SK-N-SH (cell line): Measurements from ENCODE around the gene VANGL2. TPM values are rescaled to one million over a fixed set of nuclear protein-coding genes. Genes with fewer than 3 reads are reported as not detected.

ENCODE experiments used
- CTCF ChIA-PET: fragments of 300-600, 350-600 bp; formaldehyde crosslinking; extraction: SDS; loops from one replicate; lab custom pipeline; 2021; lab: Yijun Ruan, JAX
- POLR2A ChIA-PET: fragments of 350-600 bp; sonication (Branson Sonifier 250); formaldehyde crosslinking; extraction: SDS; loops from one replicate; lab custom pipeline; 2020; ENCODE audit warnings: antibody characterized with exemption, inconsistent platforms; lab: Yijun Ruan, JAX
- DNase-seq: peaks from one replicate; pipeline ENCODE4 v3.0.0; 2012
- H2AFZ ChIP-seq: fragments of 200-600 bp; sonication (generic); 2 replicates; pipeline ENCODE4 v1.8.1; 2016; ENCODE audit warnings: antibody characterized with exemption, mild to moderate bottlenecking, low read depth
- H3F3A ChIP-seq: fragments of 200-600 bp; sonication (generic); replicated peaks from 2 replicates; pipeline ENCODE3; 2016; ENCODE audit warnings: antibody characterized with exemption, mild to moderate bottlenecking; ENCODE audit not compliant: insufficient read depth
- H3K27ac ChIP-seq, 2 experiments: fragments of 200-500 bp in 1 of 2; fragments of 200-600 bp in 1 of 2; sonication (Bioruptor generic) in 1 of 2; sonication (generic), shearing (Covaris generic) in 1 of 2; 2 replicates each; pipeline versions ENCODE4 v1.5.1 to v1.6.1; 2014 to 2016; ENCODE audit warnings: low read depth in 2 of 2, inconsistent platforms in 1 of 2, low read length in 1 of 2, mild to moderate bottlenecking in 1 of 2, mixed read lengths in 1 of 2
- H3K27me3 ChIP-seq: fragments of 200-600 bp; sonication (generic), shearing (Covaris generic); 2 replicates; pipeline ENCODE4 v1.6.1; 2016; ENCODE audit warnings: mixed run types; ENCODE audit not compliant: insufficient read depth
- H3K36me3 ChIP-seq, 2 experiments: fragments of 200-500 bp in 1 of 2; fragments of 200-600 bp in 1 of 2; sonication (Bioruptor generic) in 1 of 2; sonication (generic) in 1 of 2; replicated peaks in 1 of 2; 2 replicates each; pipeline versions ENCODE3 to v1.5.1; 2014 to 2016; ENCODE audit warnings: low read length in 1 of 2, mild to moderate bottlenecking in 1 of 2; ENCODE audit not compliant: insufficient read depth in 2 of 2, control insufficient read depth in 1 of 2
- H3K4me1 ChIP-seq, 2 experiments: fragments of 200-500 bp in 1 of 2; fragments of 200-600 bp in 1 of 2; sonication (Bioruptor generic) in 1 of 2; sonication (generic), shearing (Covaris generic) in 1 of 2; 2 replicates each; pipeline versions ENCODE4 v1.5.1 to v1.6.1; 2014 to 2016; ENCODE audit warnings: low read depth in 1 of 2, low read length in 1 of 2, mixed run types in 1 of 2; ENCODE audit not compliant: insufficient read depth in 2 of 2, control insufficient read depth in 1 of 2
- H3K4me2 ChIP-seq: fragments of 200-600 bp; sonication (generic), shearing (Covaris generic); 2 replicates; pipeline ENCODE4 v1.6.1; 2017; ENCODE audit warnings: mixed run types
- H3K4me3 ChIP-seq, 2 experiments: fragments of 200-500 bp in 1 of 2; fragments of 200-600 bp in 1 of 2; sonication (Bioruptor generic) in 1 of 2; sonication (generic), shearing (Covaris generic) in 1 of 2; 2 replicates each; pipeline versions ENCODE4 v1.5.1 to v1.8.1; 2014 to 2016; ENCODE audit warnings: low read depth in 2 of 2, inconsistent platforms in 1 of 2, low read length in 1 of 2, mild to moderate bottlenecking in 1 of 2, mixed read lengths in 1 of 2, moderate library complexity in 1 of 2
- H3K79me2 ChIP-seq: fragments of 200-600 bp; sonication (generic); 2 replicates; pipeline ENCODE4 v1.8.1; 2017; ENCODE audit warnings: mild to moderate bottlenecking; ENCODE audit not compliant: insufficient read depth
- H3K9ac ChIP-seq: fragments of 200-600 bp; sonication (generic); 2 replicates; pipeline ENCODE4 v1.6.1; 2017; ENCODE audit warnings: mixed run types
- H3K9me2 ChIP-seq: fragments of 200-600 bp; sonication (generic); 2 replicates; pipeline ENCODE4 v1.6.1; 2017; ENCODE audit warnings: mixed run types
- H3K9me3 ChIP-seq: fragments of 200-600 bp; sonication (generic); 2 replicates; pipeline ENCODE4 v1.6.1; 2017; ENCODE audit warnings: mixed run types, mild to moderate bottlenecking, moderate library complexity
- H4K20me1 ChIP-seq: fragments of 200-600 bp; sonication (generic); 2 replicates; pipeline ENCODE4 v1.6.1; 2017; ENCODE audit warnings: mild to moderate bottlenecking, mixed run types; ENCODE audit not compliant: insufficient read depth
- FOXJ3 ChIP-seq: sonication (generic); formaldehyde crosslinking; IDR thresholded peaks from 2 replicates; pipeline ENCODE4 v1.5.1; 2020; ENCODE audit warnings: mild to moderate bottlenecking, missing genetic modification reagents
- GABPA ChIP-seq: IDR thresholded peaks from 2 replicates; pipeline ENCODE4 v1.4.0; 2012; ENCODE audit warnings: low read depth, mild to moderate bottlenecking
- MEF2A ChIP-seq: IDR thresholded peaks from 2 replicates; pipeline ENCODE4 v1.4.0; 2012; ENCODE audit warnings: low read depth, borderline replicate concordance
- RXRA ChIP-seq: IDR thresholded peaks from 2 replicates; pipeline ENCODE4 v1.4.0; 2012; ENCODE audit warnings: low read depth, mild to moderate bottlenecking, borderline replicate concordance
- SMC3 ChIP-seq: IDR thresholded peaks from 2 replicates; pipeline ENCODE4 v1.6.1; 2012; ENCODE audit warnings: low read depth, low read length, improper control_type of control experiment
- WGBS: methylation state at CpG from one replicate; pipeline ENCODE4 v1.1.6; 2017; ENCODE audit warnings: low lambda C conversion rate; 5-methylcytosine and 5-hydroxymethylcytosine counted together
- polyA plus RNA-seq, 3 experiments: library from polyadenylated mRNA; depleted of rRNA; stranded (reverse); fragments of >200 nt; gene quantifications; 2 replicates each; pipeline ENCODE4 v1.2.3, GENCODE V29; 2012
- TF ChIP-seq, protein P1 (sequence below): fragments of 150-350 bp; IDR thresholded peaks from 2 replicates; pipeline ENCODE4 v1.6.1; 2017; ENCODE audit warnings: antibody characterized with exemption, low read length, low read depth, borderline replicate concordance
- TF ChIP-seq, protein P2 (sequence below): IDR thresholded peaks from 2 replicates; pipeline ENCODE4 v1.6.1; 2012; ENCODE audit warnings: mild to moderate bottlenecking, low read depth, low read length, moderate library complexity
- TF ChIP-seq, protein P3 (sequence below): fragments of 200-600 bp; sonication (generic); IDR thresholded peaks from 2 replicates; pipeline ENCODE4 v1.6.1; 2017; ENCODE audit warnings: antibody characterized with exemption, mild to moderate bottlenecking, moderate library complexity

Gene VANGL2
- polyA plus RNA-seq, 1 of the 3 experiments (the other 2 are of a cell fraction) = 13.4 TPM

DNA sequence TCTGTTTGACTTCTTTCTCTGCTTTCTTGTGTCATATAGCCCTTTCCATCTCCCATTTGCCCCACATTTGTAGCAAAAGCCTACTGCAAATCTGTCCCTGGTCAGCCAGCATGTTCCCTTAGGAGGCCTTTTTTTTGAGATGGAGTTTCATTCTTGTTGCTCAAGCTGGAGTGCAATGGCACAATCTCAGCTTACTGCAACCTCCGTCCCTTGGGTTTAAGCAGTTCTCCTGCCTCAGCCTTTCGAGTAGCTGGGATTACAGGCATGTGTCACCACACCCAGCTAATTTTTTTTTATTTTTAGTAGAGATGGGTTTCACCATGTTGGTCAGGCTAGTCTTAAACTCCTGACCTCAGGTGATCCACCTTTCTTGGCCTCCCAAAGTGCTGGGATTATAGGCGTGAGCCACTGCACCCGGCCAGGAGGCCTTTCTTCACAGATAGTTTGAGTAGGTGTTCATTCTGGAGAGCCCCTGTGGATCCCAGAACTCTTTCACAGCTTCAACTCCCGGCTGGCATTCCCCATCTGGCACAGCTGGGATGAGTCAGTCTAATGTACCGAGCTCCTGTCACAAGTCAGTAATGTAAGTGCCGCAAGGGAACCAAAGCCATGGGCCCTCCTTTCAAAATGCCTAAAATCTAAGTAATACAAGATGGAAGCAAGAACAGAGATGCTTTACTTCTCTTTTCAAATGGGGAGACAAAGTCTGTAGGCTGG, 42.9 kb upstream of the VANGL2 start:
- Histone ChIP-seq H3K36me3 (peaks cover 26 to 74% of the 10 kb centered on the region in 2 experiments), H3F3A (peaks cover 5% of the 10 kb centered on the region), H3K4me2 (no peak overlapping the region), H3K27me3 (no peaks in the 10 kb centered on the region), H3K9me3 (no peaks in the 10 kb centered on the region), H4K20me1 (no peaks in the 10 kb centered on the region), H3K4me1 (no peaks in the 10 kb centered on the region), H2AFZ (no peak overlapping the region), H3K4me3 (no peak overlapping the region), H3K9me2 (no peaks in the 10 kb centered on the region), H3K9ac (no peak overlapping the region), H3K79me2 (no peaks in the 10 kb centered on the region)
- no peak for DNase-seq
- 90% methylated on average over 6 of the region's 7 CpGs for WGBS
- TF ChIP-seq MEF2A (no peak), SMC3 (no peak), RXRA (no peak), GABPA (no peak)
- TF ChIP-seq, protein P1, sequence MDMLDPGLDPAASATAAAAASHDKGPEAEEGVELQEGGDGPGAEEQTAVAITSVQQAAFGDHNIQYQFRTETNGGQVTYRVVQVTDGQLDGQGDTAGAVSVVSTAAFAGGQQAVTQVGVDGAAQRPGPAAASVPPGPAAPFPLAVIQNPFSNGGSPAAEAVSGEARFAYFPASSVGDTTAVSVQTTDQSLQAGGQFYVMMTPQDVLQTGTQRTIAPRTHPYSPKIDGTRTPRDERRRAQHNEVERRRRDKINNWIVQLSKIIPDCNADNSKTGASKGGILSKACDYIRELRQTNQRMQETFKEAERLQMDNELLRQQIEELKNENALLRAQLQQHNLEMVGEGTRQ = no peak
- TF ChIP-seq, all 33 proteins: peak for 0
- ChIA-PET POLR2A (no interaction called here), CTCF (interaction anchor here (1.5 to 2.2 kb wide), 2 partner anchors 18 to 65 kb away, joined by 3 to 18 read pairs; no protein-coding TSS in a partner anchor)
- no peak overlapping the region for H3K27ac ChIP-seq

DNA sequence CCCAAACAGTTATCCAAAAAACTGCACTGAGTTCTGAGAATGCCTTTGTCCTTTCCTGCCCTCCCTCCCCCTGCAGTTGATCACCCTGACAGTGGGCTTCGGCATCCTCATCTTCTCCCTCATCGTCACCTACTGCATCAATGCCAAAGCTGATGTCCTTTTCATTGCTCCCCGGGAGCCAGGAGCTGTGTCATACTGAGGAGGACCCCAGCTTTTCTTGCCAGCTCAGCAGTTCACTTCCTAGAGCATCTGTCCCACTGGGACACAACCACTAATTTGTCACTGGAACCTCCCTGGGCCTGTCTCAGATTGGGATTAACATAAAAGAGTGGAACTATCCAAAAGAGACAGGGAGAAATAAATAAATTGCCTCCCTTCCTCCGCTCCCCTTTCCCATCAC, 42.3 kb upstream of the VANGL2 start:
- WGBS = 78% methylated on average over 4 of the region's 4 CpGs
- ChIA-PET POLR2A (no interaction called here), CTCF (interaction anchor here (1.5 to 2.2 kb wide), 2 partner anchors 18 to 66 kb away, joined by 3 to 18 read pairs; no protein-coding TSS in a partner anchor)
- no peak overlapping the region for H3K4me2 ChIP-seq
- TF ChIP-seq, protein P2, sequence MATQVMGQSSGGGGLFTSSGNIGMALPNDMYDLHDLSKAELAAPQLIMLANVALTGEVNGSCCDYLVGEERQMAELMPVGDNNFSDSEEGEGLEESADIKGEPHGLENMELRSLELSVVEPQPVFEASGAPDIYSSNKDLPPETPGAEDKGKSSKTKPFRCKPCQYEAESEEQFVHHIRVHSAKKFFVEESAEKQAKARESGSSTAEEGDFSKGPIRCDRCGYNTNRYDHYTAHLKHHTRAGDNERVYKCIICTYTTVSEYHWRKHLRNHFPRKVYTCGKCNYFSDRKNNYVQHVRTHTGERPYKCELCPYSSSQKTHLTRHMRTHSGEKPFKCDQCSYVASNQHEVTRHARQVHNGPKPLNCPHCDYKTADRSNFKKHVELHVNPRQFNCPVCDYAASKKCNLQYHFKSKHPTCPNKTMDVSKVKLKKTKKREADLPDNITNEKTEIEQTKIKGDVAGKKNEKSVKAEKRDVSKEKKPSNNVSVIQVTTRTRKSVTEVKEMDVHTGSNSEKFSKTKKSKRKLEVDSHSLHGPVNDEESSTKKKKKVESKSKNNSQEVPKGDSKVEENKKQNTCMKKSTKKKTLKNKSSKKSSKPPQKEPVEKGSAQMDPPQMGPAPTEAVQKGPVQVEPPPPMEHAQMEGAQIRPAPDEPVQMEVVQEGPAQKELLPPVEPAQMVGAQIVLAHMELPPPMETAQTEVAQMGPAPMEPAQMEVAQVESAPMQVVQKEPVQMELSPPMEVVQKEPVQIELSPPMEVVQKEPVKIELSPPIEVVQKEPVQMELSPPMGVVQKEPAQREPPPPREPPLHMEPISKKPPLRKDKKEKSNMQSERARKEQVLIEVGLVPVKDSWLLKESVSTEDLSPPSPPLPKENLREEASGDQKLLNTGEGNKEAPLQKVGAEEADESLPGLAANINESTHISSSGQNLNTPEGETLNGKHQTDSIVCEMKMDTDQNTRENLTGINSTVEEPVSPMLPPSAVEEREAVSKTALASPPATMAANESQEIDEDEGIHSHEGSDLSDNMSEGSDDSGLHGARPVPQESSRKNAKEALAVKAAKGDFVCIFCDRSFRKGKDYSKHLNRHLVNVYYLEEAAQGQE = no peak
- TF ChIP-seq SMC3 = no peak
- TF ChIP-seq FOXJ3 = no peak
- TF ChIP-seq, protein P1 = no peak
- TF ChIP-seq, protein P3, sequence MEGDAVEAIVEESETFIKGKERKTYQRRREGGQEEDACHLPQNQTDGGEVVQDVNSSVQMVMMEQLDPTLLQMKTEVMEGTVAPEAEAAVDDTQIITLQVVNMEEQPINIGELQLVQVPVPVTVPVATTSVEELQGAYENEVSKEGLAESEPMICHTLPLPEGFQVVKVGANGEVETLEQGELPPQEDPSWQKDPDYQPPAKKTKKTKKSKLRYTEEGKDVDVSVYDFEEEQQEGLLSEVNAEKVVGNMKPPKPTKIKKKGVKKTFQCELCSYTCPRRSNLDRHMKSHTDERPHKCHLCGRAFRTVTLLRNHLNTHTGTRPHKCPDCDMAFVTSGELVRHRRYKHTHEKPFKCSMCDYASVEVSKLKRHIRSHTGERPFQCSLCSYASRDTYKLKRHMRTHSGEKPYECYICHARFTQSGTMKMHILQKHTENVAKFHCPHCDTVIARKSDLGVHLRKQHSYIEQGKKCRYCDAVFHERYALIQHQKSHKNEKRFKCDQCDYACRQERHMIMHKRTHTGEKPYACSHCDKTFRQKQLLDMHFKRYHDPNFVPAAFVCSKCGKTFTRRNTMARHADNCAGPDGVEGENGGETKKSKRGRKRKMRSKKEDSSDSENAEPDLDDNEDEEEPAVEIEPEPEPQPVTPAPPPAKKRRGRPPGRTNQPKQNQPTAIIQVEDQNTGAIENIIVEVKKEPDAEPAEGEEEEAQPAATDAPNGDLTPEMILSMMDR = no peak
- H3K9ac ChIP-seq = no peak overlapping the region
- H3F3A ChIP-seq = peaks cover 5% of the 10 kb centered on the region
- DNase-seq = no peak
- no peaks in the 10 kb centered on the region for H3K9me3 ChIP-seq
- H4K20me1 ChIP-seq = no peaks in the 10 kb centered on the region
- no peaks in the 10 kb centered on the region for H3K79me2 ChIP-seq
- peaks cover 26 to 67% of the 10 kb centered on the region in 2 experiments for H3K36me3 ChIP-seq
- no peaks in the 10 kb centered on the region for H3K27me3 ChIP-seq
- no peaks in the 10 kb centered on the region for H3K9me2 ChIP-seq
- H3K4me3 ChIP-seq = no peak overlapping the region
- H3K27ac ChIP-seq = no peak overlapping the region
- no peaks in the 10 kb centered on the region for H3K4me1 ChIP-seq
- no peak overlapping the region for H2AFZ ChIP-seq
